Heart right ventricle (tissue), 16 donors: ENCODE results near the gene CENPT. TPM values are rescaled to one million over a fixed set of nuclear protein-coding genes. Genes with fewer than 3 reads are reported as not detected.

Source experiments
- ATAC-seq, 8 donors: fragments of 200-7000 bp; cut with Tn5 transposase; one replicate each; pipeline ENCODE4 v1.9.1; 2020; ENCODE audit warnings: mild to moderate bottlenecking in 8 of 8, moderate library complexity in 8 of 8, moderate number of reproducible peaks in 1 of 8
- DNase-seq, 2 donors: peaks; one replicate each; pipeline ENCODE4 v3.0.0-alpha.2; 2020
- H3K27ac ChIP-seq, 10 donors: fragments of 200-600 bp; sonication (generic) in 2 of 10; one replicate each; pipeline versions ENCODE4 v1.5.0 to v1.8.0; 2020 to 2022; ENCODE audit warnings: mild to moderate bottlenecking in 3 of 10
- H3K27me3 ChIP-seq, 7 donors: fragments of 200-600 bp; one replicate each; pipeline ENCODE4 v1.8.0; 2021 to 2022; ENCODE audit warnings: mild to moderate bottlenecking in 2 of 7
- H3K36me3 ChIP-seq, 9 donors: fragments of 200-600 bp; sonication (generic) in 1 of 9; one replicate each; pipeline versions ENCODE4 v1.5.0 to v1.8.0; 2020 to 2022; ENCODE audit warnings: mild to moderate bottlenecking in 2 of 9
- H3K4me1 ChIP-seq, 9 donors: fragments of 200-600 bp; sonication (generic) in 1 of 9; one replicate each; pipeline versions ENCODE4 v1.5.0 to v1.8.0; 2020 to 2022; ENCODE audit warnings: mild to moderate bottlenecking in 4 of 9
- H3K4me3 ChIP-seq, 10 donors: fragments of 200-600 bp; sonication (generic) in 2 of 10; one replicate each; pipeline versions ENCODE4 v1.5.0 to v1.8.0; 2020 to 2022; ENCODE audit warnings: mild to moderate bottlenecking in 7 of 10, moderate library complexity in 2 of 10
- H3K9me3 ChIP-seq, 11 donors: fragments of 200-600 bp in 10 of 11; sonication (generic) in 2 of 11; one replicate each; pipeline versions ENCODE4 v1.5.0 to v1.8.0; 2013 to 2022; ENCODE audit warnings: mild to moderate bottlenecking in 2 of 11, control low read depth in 1 of 11, moderate library complexity in 1 of 11
- WGBS, 2 donors: extraction: QIAGEN DNeasy Blood & Tissue Kit; methylation state at CpG; one replicate each; pipeline ENCODE4 v1.1.7; 2013; ENCODE audit warnings: inconsistent platforms in 1 of 2; 5-methylcytosine and 5-hydroxymethylcytosine counted together
- intact Hi-C, 10 donors: fragments of 100-400 bp; cut with DNase I; formaldehyde crosslinking; loops; one replicate each; pipeline versions ENCODE4 v1.11.1 to v1.14.2; 2022
- polyA plus RNA-seq, 2 donors: library from polyadenylated mRNA; stranded (reverse); fragments of 200-250 nt; gene quantifications; one replicate each; pipeline ENCODE4 v1.2.3, GENCODE V29; 2013
- total RNA-seq, 10 donors: library from RNA; stranded (reverse); fragmentation: NEBNext Ultra II Directional in 3 of 10; extraction: Animal tissue kit (Norgen Biotek cat#: 25700) in 3 of 10; gene quantifications; one replicate each; pipeline versions ENCODE4 v1.2.1 to v1.2.4, GENCODE V29; 2021 to 2023
- TF ChIP-seq, protein P1 (sequence below), 9 donors: fragments of 200-600 bp; sonication (generic) in 2 of 9; IDR thresholded peaks; one replicate each; pipeline versions ENCODE4 v1.5.0 to v1.8.0; 2021 to 2022; ENCODE audit warnings: antibody characterized with exemption in 9 of 9, mild to moderate bottlenecking in 5 of 9, moderate library complexity in 1 of 9
- donor health status: Arrhythmogenic right ventricular cardiomyopathy.
- donor health status: ischemic (EF 13 %, LVEDD 7.1; RV severe dilation, severe dysfunction).
- donor health status: healthy with polysubstance abuse.
- donor health status: DM: no; HTN: yes; CAD: no.
- donor health status: DM: no; HTN: no; CAD: no.
- donor health status: ischemic (EF 25% LVEDD 6.9; RV normal size, moderate dysfunction).
- donor health status: ischemic (EF 25% LVEDD 5.7; RV mildly dilated, moderate dysfunction).
- donor health status: healthy.
- donor health status: DM: yes; HTN: yes; CAD: no.
- donor health status: Ischemic cardiomyopathy.
- donor health status: ischemic (EF 35%, LVEDD 5.7; RV mildly dilated, moderate dysfunction).
- donor health status: nonischemic (EF 11% LVEDD 7.7; RV severe dilation, severe dysfunction).
- donor health status: DM: yes; HTN: yes; CAD: no.
- donor health status: PGD.
- donor health status: ischemic (EF 29% LVEDD 5.4; RV normal size, mild dysfunction).
- donor health status: nonischemic (EF 23%, LVEDD 6.1; RV moderate dilation, normal function).

CENPT gene
- total and polyA plus RNA-seq, 12 donors = 16.1 to 63.3 (median 19.8) TPM

DNA sequence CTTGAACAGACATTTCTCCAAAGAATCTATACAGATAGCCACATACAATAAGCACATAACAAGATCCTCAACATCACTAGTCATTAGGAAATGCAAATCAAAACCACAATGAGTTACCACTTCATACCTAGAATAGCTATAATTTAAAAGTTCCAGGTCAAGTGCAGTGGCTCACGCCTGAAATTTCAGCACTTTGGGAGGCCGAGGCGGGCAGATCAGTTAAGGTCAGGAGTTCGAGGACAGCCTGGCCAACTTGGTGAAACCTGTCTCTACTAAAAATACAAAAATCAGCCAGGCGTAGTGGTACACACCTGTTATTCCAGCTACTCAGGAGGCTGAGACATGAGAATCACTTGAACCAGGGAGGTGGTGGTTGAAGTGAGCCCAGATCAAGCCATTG lies 61.0 kb downstream of the CENPT start:
- DNase-seq = no peak
- peaks cover 0 to 6% (median 0%) of the 10 kb centered on the region in 9 donors for H3K36me3 ChIP-seq
- no peak for ATAC-seq
- 96 to 98% methylated on average over 5 of the region's 5 CpGs for WGBS, 2 donors
- no peak overlapping the region for H3K27ac ChIP-seq
- no peak overlapping the region for H3K4me3 ChIP-seq
- no peaks in the 10 kb centered on the region for H3K9me3 ChIP-seq
- intact Hi-C loops = no loop called here
- TF ChIP-seq, protein P1, sequence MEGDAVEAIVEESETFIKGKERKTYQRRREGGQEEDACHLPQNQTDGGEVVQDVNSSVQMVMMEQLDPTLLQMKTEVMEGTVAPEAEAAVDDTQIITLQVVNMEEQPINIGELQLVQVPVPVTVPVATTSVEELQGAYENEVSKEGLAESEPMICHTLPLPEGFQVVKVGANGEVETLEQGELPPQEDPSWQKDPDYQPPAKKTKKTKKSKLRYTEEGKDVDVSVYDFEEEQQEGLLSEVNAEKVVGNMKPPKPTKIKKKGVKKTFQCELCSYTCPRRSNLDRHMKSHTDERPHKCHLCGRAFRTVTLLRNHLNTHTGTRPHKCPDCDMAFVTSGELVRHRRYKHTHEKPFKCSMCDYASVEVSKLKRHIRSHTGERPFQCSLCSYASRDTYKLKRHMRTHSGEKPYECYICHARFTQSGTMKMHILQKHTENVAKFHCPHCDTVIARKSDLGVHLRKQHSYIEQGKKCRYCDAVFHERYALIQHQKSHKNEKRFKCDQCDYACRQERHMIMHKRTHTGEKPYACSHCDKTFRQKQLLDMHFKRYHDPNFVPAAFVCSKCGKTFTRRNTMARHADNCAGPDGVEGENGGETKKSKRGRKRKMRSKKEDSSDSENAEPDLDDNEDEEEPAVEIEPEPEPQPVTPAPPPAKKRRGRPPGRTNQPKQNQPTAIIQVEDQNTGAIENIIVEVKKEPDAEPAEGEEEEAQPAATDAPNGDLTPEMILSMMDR (IDR thresholded peaks at IDR 0.05) = no peak
- H3K4me1 ChIP-seq = peaks cover 0 to 17% (median 7%) of the 10 kb centered on the region in 9 donors
- H3K27me3 ChIP-seq = no peaks in the 10 kb centered on the region

DNA sequence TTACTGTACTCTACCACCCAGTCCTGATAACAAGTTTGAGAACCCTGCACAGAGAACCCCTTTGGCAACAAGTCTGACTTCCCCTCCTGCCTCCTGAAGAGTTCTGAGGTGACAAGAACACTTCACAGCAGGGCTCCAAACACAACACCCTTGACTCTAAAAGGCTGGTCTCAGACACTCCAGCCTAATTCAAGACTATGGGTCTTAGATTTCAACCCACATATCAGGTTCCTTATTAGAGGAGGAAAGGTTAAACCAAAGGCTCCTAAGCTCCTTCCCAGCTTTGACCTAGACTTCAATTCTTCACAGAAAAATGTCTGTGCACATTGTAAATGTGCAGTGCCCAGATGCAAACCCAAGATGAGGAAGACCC lies 64.2 kb downstream of the CENPT start:
- intact Hi-C loops = no loop called here

DNA sequence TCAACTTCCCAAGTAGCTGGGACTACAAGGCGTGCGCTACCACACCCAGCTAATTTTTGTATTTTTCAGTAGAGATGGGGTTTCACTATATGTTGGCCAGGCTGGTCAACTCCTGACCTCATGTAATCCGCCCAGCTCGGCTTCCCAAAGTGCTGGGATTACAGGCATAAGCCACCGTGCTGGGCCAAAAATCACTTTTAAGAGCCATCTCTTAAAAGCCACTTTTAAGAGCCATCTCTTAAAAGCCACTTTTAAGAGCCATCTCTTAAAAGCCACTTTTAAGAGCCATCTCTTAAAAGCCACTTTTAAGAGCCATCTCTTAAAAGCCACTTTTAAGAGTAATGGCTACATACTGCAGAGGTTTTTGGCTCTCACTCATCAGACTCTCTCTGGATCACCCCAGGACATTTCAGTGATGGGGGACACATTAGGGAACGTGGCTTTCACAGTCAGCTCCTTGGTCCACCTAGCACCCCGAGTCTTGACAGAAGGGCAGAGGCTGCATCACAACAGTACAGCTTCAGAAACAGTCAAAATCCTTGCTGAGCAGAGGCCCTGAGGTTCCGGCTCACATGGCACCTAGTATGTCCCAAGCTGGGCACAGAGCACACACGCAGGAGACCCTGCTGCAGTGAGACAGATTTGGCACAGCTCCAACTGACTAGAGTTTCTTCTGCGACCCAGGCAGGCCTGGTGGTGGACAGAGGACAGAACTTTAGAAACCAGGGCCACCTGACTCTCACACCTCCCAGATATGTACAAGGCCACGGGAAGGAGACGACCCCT lies 64.7 kb downstream of the CENPT start:
- TF ChIP-seq, protein P1 (IDR thresholded peaks at IDR 0.05) = no peak
- DNase-seq (no peak), ATAC-seq (no peak)
- Histone ChIP-seq H3K4me1 (peaks cover 0 to 33% (median 23%) of the 10 kb centered on the region in 9 donors), H3K27ac (no peak overlapping the region), H3K9me3 (no peaks in the 10 kb centered on the region), H3K4me3 (no peak overlapping the region), H3K27me3 (no peaks in the 10 kb centered on the region), H3K36me3 (peaks cover 0 to 8% (median 0%) of the 10 kb centered on the region in 9 donors)
- intact Hi-C loops = no loop called here
- WGBS, 2 donors = 83 to 84% methylated on average over 12 of the region's 12 CpGs

More for the DNA sequence above, 64.2 kb downstream of the CENPT start:
- Histone ChIP-seq H3K27me3 (no peaks in the 10 kb centered on the region), H3K36me3 (peaks cover 0 to 8% (median 0%) of the 10 kb centered on the region in 9 donors), H3K9me3 (no peaks in the 10 kb centered on the region), H3K4me3 (no peak overlapping the region), H3K4me1 (peaks cover 0 to 33% (median 23%) of the 10 kb centered on the region in 9 donors), H3K27ac (no peak overlapping the region)
- ATAC-seq = no peak
- DNase-seq = no peak
- TF ChIP-seq, protein P1 (IDR thresholded peaks at IDR 0.05) = no peak

DNA sequence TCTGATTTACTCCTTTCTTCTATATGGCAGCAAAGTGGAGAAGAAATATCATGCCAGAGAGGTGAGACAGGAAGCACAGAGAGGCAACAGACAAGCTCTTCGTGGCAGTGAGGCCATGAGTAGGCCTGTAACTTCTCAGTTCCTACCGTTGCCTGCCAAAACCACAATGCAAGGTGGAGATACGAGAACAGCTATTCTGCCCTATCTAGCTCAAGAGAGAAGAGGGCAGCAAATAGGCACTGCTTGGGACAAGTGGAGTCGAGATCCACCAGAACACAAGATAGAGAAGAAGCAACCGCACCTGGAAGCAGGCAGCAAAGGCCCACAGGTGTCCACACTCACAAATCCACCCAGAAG lies 66.0 kb downstream of the CENPT start:
- intact Hi-C loops = no loop called here
- ATAC-seq (peak in 7 of 8 donors; percentile 11 to 74 (median 65)), DNase-seq (no peak)
- H3K4me3 ChIP-seq = no peak overlapping the region
- no peaks in the 10 kb centered on the region for H3K27me3 ChIP-seq
- peak overlapping the region in 3 of 10 donors; percentile 6 to 21 (median 15) for H3K27ac ChIP-seq
- H3K9me3 ChIP-seq = no peaks in the 10 kb centered on the region
- WGBS, 2 donors = 51 to 62% methylated on average over 5 of the region's 5 CpGs
- H3K36me3 ChIP-seq = peaks cover 0 to 8% (median 0%) of the 10 kb centered on the region in 9 donors
- H3K4me1 ChIP-seq = peaks cover 0 to 33% (median 23%) of the 10 kb centered on the region in 9 donors
- TF ChIP-seq, protein P1 (IDR thresholded peaks at IDR 0.05) = no peak
